ENCODE measurements around the gene MTMR3. TPM values are rescaled to one million over a fixed set of nuclear protein-coding genes. Genes with fewer than 3 reads are reported as not detected.

The MTMR3 gene
- total RNA-seq, 1 experiment from 2014 or later: 27.0 TPM

GRCh38 chr22:30044369-30044768 is 161.4 kb downstream of the MTMR3 start:
- H3K9me2 ChIP-seq (ENCODE audit: insufficient read depth): no peaks in the 10 kb centered on the region
- BruUV-seq (replicated peaks): no TSS peak
- CTCF ChIA-PET: no interaction called here
- no peak overlapping the region for H3K27ac ChIP-seq (ENCODE audit: low read depth, low read length)
- peak overlapping the region; percentile 57 for H3K4me2 ChIP-seq (ENCODE audit: low read length)
- DNase-seq (ENCODE audit: low read depth, low spot score): peak; percentile 37
- no peak for TF ChIP-seq RAD21 (IDR thresholded peaks at IDR 0.05; ENCODE audit: low read depth)
- TF ChIP-seq FOSL1 (IDR thresholded peaks at IDR 0.05; ENCODE audit: low read depth): peak; percentile 71
- TF ChIP-seq EZH2 (IDR thresholded peaks at IDR 0.05): no peak
- TF ChIP-seq EZH2phosphoT487 (IDR thresholded peaks at IDR 0.05; ENCODE audit: borderline replicate concordance): no peak
- peak; percentile 72 for TF ChIP-seq JUND (IDR thresholded peaks at IDR 0.05)
- 0 out of 2 replicates have a peak, but pooled peaks have one; percentile 11 for TF ChIP-seq POLR2AphosphoS5 (IDR thresholded peaks at IDR 0.05; ENCODE audit: low read depth, low read length)
- peak; percentile 28; the same call in 1 of the 2 replicates for TF ChIP-seq CEBPB (IDR thresholded peaks at IDR 0.05; ENCODE audit: low read depth)
- peak; percentile 58 for TF ChIP-seq SP1 (IDR thresholded peaks at IDR 0.05; ENCODE audit: low read depth)
- RAD21 ChIA-PET (ENCODE audit: low non-redundant PET in 1 of 2, low total read pairs in 2 of 2, uncharacterized antibody in 2 of 2, unreplicated experiment in 2 of 2): no interaction called here
- intact Hi-C loops (cut with micrococcal nuclease): no loop called here
- H2AFZ ChIP-seq (ENCODE audit: low read depth, low read length, poor library complexity, severe bottlenecking): no peak overlapping the region
- H3K36me3 ChIP-seq (ENCODE audit: control insufficient read depth in 1 of 2, insufficient read depth in 2 of 2, low read length in 2 of 2): no peaks in the 10 kb centered on the region
- ATAC-seq: peak; percentile 80
- H3K4me1 ChIP-seq (ENCODE audit: control insufficient read depth in 1 of 2, insufficient read depth in 2 of 2, low read length in 2 of 2): peaks cover 21 to 27% of the 10 kb centered on the region in 2 experiments
- no peaks in the 10 kb centered on the region for H3K79me2 ChIP-seq (ENCODE audit: insufficient read depth, low read length)
- H3K4me3 ChIP-seq (replicated peaks in 1 of 2; ENCODE audit: low read depth in 1 of 2, low read length in 2 of 2): no peak overlapping the region; a peak in 1 of 4 replicates
- no peaks in the 10 kb centered on the region for H4K20me1 ChIP-seq (ENCODE audit: insufficient read depth)
- no peak overlapping the region for H3K9ac ChIP-seq (ENCODE audit: low read length)
- POLR2A ChIA-PET: no interaction called here
- no peaks in the 10 kb centered on the region for H3K27me3 ChIP-seq (ENCODE audit: insufficient read depth, low read length)
- H3K9me3 ChIP-seq (ENCODE audit: control insufficient read depth in 1 of 2, insufficient read depth in 1 of 2, low read depth in 1 of 2, low read length in 2 of 2): no peaks in the 10 kb centered on the region

- H2AFZ ChIP-seq (ENCODE audit: low read depth, low read length, poor library complexity, severe bottlenecking): no peak overlapping the region
- no peak overlapping the region for H3K27ac ChIP-seq (ENCODE audit: low read depth, low read length)
- H3K79me2 ChIP-seq (ENCODE audit: insufficient read depth, low read length): no peaks in the 10 kb centered on the region
- no peak for DNase-seq (ENCODE audit: low read depth, low spot score)
- ATAC-seq: no peak
- H3K9me2 ChIP-seq (ENCODE audit: insufficient read depth): no peaks in the 10 kb centered on the region
- no peaks in the 10 kb centered on the region for H3K27me3 ChIP-seq (ENCODE audit: insufficient read depth, low read length)
- ChIA-PET POLR2A (interaction anchor here (0.6 kb wide), 1 partner anchor 26 kb away, joined by 3 read pairs; no protein-coding TSS in a partner anchor), CTCF (no interaction called here), RAD21 (ENCODE audit: low non-redundant PET in 1 of 2, low total read pairs in 2 of 2, uncharacterized antibody in 2 of 2, unreplicated experiment in 2 of 2) (no interaction called here)
- TF ChIP-seq ELF1 (IDR thresholded peaks at IDR 0.05; ENCODE audit: borderline replicate concordance, low read depth): no peak
- TF ChIP-seq REST (IDR thresholded peaks at IDR 0.05; ENCODE audit: low read depth): no peak
- TF ChIP-seq RAD21 (IDR thresholded peaks at IDR 0.05; ENCODE audit: low read depth): no peak
- TF ChIP-seq EZH2phosphoT487 (IDR thresholded peaks at IDR 0.05; ENCODE audit: borderline replicate concordance): no peak
- no peak for TF ChIP-seq SIN3A (IDR thresholded peaks at IDR 0.05; ENCODE audit: low read depth)
- TF ChIP-seq SRF (IDR thresholded peaks at IDR 0.05; ENCODE audit: low read depth): no peak
- TF ChIP-seq POLR2AphosphoS5 (IDR thresholded peaks at IDR 0.05; ENCODE audit: low read depth, low read length): no peak
- TF ChIP-seq TCF7L2 (IDR thresholded peaks at IDR 0.05; ENCODE audit: borderline replicate concordance, extremely low read depth, insufficient read depth, insufficient read length): no peak
- TF ChIP-seq SP1 (IDR thresholded peaks at IDR 0.05; ENCODE audit: low read depth): no peak
- H3K36me3 ChIP-seq (ENCODE audit: control insufficient read depth in 1 of 2, insufficient read depth in 2 of 2, low read length in 2 of 2): no peaks in the 10 kb centered on the region
- H3K4me2 ChIP-seq (ENCODE audit: low read length): peak overlapping the region; percentile 57
- no TSS peak for BruUV-seq (replicated peaks)
- no peaks in the 10 kb centered on the region for H3K9me3 ChIP-seq (ENCODE audit: control insufficient read depth in 1 of 2, insufficient read depth in 1 of 2, low read depth in 1 of 2, low read length in 2 of 2)
- no peak overlapping the region for H3K4me3 ChIP-seq (replicated peaks in 1 of 2; ENCODE audit: low read depth in 1 of 2, low read length in 2 of 2)
- no peak overlapping the region for H3K9ac ChIP-seq (ENCODE audit: low read length)
- H4K20me1 ChIP-seq (ENCODE audit: insufficient read depth): no peaks in the 10 kb centered on the region
- H3K4me1 ChIP-seq (ENCODE audit: control insufficient read depth in 1 of 2, insufficient read depth in 2 of 2, low read length in 2 of 2): peaks cover 21 to 27% of the 10 kb centered on the region in 2 experiments
- intact Hi-C loops (cut with micrococcal nuclease): no loop called here
Observed at GRCh38 chr22:30044881-30045493, 162.0 kb downstream of the MTMR3 start.

All from HCT116 (cell line).